RPMI8226 (cell line): ENCODE data around the gene PARVG.

ENCODE experiments used
- DNase-seq: peaks from one replicate; pipeline ENCODE4 v3.0.0-alpha.2; 2015

PARVG gene

GRCh38 chr22:44180706-44181032 is at the start of gene PARVG:
Gene PARVG, plus strand, starts transcription at chr22:44180925. Its CDS starts 2,405 bp downstream, at chr22:44183330.
- DNase-seq: no peak

GRCh38 chr22:44131412-44131811 is 49.3 kb upstream of the PARVG start:
- no peak for DNase-seq

GRCh38 chr22:44131989-44132685 is 48.6 kb upstream of the PARVG start:
- no peak for DNase-seq

GRCh38 chr22:44132724-44133123 is 48.0 kb upstream of the PARVG start:
- DNase-seq: no peak

- no peak for DNase-seq
Measured at GRCh38 chr22:44133161-44133560, 47.6 kb upstream of the PARVG start.

GRCh38 chr22:44133901-44134571 is 46.7 kb upstream of the PARVG start:
- DNase-seq: no peak

- no peak for DNase-seq
Measured at GRCh38 chr22:44136112-44136511, 44.6 kb upstream of the PARVG start.

- DNase-seq: no peak
Measured at GRCh38 chr22:44136786-44137185, 43.9 kb upstream of the PARVG start.

GRCh38 chr22:44137415-44137814 is 43.3 kb upstream of the PARVG start:
- DNase-seq: no peak

- no peak for DNase-seq
Measured at GRCh38 chr22:44139773-44140172, 41.0 kb upstream of the PARVG start.

GRCh38 chr22:44142421-44143104 is 38.2 kb upstream of the PARVG start:
- DNase-seq: no peak

- DNase-seq: no peak
Measured at GRCh38 chr22:44143105-44143474, 37.6 kb upstream of the PARVG start.

GRCh38 chr22:44143579-44143978 is 37.1 kb upstream of the PARVG start:
- no peak for DNase-seq

- no peak for DNase-seq
Measured at GRCh38 chr22:44144046-44144569, 36.6 kb upstream of the PARVG start.

GRCh38 chr22:44145544-44145943 is 35.2 kb upstream of the PARVG start:
- DNase-seq: no peak

- no peak for DNase-seq
Measured at GRCh38 chr22:44146088-44146861, 34.5 kb upstream of the PARVG start.

GRCh38 chr22:44147008-44147645 is 33.6 kb upstream of the PARVG start:
- DNase-seq: no peak

GRCh38 chr22:44147821-44148574 is 32.7 kb upstream of the PARVG start:
- no peak for DNase-seq

GRCh38 chr22:44151676-44152075 is 29.0 kb upstream of the PARVG start:
- DNase-seq: no peak

- no peak for DNase-seq
Measured at GRCh38 chr22:44153710-44154109, 27.0 kb upstream of the PARVG start.

GRCh38 chr22:44154436-44154942 is 26.2 kb upstream of the PARVG start:
- DNase-seq: no peak

GRCh38 chr22:44155115-44155514 is 25.6 kb upstream of the PARVG start:
- no peak for DNase-seq
